Endothelial cell (in vitro differentiated cells): ENCODE data around the gene PHC2. TPM values are rescaled to one million over a fixed set of nuclear protein-coding genes. Genes with fewer than 3 reads are reported as not detected.

ENCODE experiments used
- DNase-seq: peaks from one replicate; pipeline ENCODE4 v3.0.0; 2021; ENCODE audit warnings: low spot score
- H3K27ac Mint-ChIP-seq: one replicate; pipeline ENCODE4 v1.8.0; 2021; ENCODE audit warnings: mixed read lengths, inconsistent platforms; ENCODE audit not compliant: unreplicated experiment
- H3K27me3 Mint-ChIP-seq: one replicate; pipeline ENCODE4 v1.8.0; 2021; ENCODE audit warnings: mild to moderate bottlenecking, moderate library complexity, mixed read lengths, inconsistent platforms; ENCODE audit not compliant: unreplicated experiment
- H3K36me3 Mint-ChIP-seq: one replicate; pipeline ENCODE4 v1.8.0; 2021; ENCODE audit warnings: mild to moderate bottlenecking, low read depth, mixed read lengths, inconsistent platforms; ENCODE audit not compliant: unreplicated experiment
- H3K4me1 Mint-ChIP-seq: one replicate; pipeline ENCODE4 v1.8.0; 2021; ENCODE audit warnings: mild to moderate bottlenecking, mixed read lengths, inconsistent platforms; ENCODE audit not compliant: unreplicated experiment
- H3K4me3 Mint-ChIP-seq: one replicate; pipeline ENCODE4 v1.8.0; 2021; ENCODE audit warnings: mild to moderate bottlenecking, mixed read lengths, inconsistent platforms; ENCODE audit not compliant: unreplicated experiment
- H3K9me3 Mint-ChIP-seq: one replicate; pipeline ENCODE4 v1.8.0; 2021; ENCODE audit warnings: mixed read lengths, inconsistent platforms; ENCODE audit not compliant: unreplicated experiment
- total RNA-seq: library from RNA; stranded (reverse); fragmentation: NEBNext Ultra II Directional; extraction: Animal tissue kit (Norgen Biotek cat#: 25700); gene quantifications from one replicate; pipeline ENCODE4 v1.2.1, GENCODE V29; 2021; ENCODE audit not compliant: unreplicated experiment
- TF ChIP-seq, protein P1 (sequence below): fragments of 200-600 bp; sonication (generic); IDR thresholded peaks from one replicate; pipeline ENCODE4 v1.5.0; 2021; ENCODE audit warnings: antibody characterized with exemption; ENCODE audit not compliant: unreplicated experiment

PHC2 gene
- total RNA-seq, 1 donor from 2014 or later: 177 TPM

DNA sequence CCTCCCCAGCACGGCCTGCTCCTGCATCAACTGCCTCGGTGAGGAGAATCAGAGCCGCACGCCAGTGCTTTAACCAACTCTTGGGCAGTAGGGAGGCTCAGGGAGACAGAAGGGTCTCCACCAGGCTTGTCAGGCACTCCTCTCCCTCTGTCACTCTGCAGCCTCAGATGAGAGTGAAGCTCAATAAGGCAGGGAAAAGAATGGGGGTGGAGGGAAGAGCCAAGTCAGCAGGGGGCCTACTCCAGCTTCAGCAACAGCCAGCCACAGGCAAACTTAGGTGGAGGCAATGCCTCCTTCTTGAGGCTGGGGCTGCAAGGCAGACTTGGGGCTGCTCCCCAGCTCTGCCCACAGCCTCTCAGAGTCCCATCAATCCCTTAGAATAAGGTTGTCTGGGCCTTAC, 58.2 kb downstream of the PHC2 start:
- Mint-ChIP-seq H3K4me1 (peaks cover 14% of the 10 kb centered on the region), H3K9me3 (no peaks in the 10 kb centered on the region), H3K27ac (no peak overlapping the region), H3K4me3 (no peak overlapping the region), H3K36me3 (peaks cover 26% of the 10 kb centered on the region), H3K27me3 (peaks cover 6% of the 10 kb centered on the region)
- TF ChIP-seq, protein P1, sequence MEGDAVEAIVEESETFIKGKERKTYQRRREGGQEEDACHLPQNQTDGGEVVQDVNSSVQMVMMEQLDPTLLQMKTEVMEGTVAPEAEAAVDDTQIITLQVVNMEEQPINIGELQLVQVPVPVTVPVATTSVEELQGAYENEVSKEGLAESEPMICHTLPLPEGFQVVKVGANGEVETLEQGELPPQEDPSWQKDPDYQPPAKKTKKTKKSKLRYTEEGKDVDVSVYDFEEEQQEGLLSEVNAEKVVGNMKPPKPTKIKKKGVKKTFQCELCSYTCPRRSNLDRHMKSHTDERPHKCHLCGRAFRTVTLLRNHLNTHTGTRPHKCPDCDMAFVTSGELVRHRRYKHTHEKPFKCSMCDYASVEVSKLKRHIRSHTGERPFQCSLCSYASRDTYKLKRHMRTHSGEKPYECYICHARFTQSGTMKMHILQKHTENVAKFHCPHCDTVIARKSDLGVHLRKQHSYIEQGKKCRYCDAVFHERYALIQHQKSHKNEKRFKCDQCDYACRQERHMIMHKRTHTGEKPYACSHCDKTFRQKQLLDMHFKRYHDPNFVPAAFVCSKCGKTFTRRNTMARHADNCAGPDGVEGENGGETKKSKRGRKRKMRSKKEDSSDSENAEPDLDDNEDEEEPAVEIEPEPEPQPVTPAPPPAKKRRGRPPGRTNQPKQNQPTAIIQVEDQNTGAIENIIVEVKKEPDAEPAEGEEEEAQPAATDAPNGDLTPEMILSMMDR: no peak
- no peak for DNase-seq

DNA sequence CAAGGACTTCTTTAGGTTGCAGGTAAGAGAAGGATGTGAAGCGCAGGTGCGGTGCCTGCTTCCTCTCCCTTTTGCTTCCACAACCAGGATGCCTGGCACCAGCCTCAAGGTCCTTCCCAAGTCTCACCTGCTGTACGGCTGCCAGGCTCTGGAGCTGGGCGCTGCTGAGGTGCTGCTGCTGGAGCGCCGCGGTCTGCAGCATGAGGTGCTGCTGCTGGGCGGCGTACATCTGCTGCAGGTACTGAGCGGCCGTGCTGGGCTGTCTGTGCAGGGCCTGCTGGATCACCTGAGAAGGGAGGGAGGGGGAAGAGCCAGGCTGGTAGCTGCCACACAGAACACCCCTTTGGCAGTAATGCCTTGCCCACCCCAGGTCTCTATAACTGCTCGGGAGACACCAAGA, 58.7 kb downstream of the PHC2 start:
- Mint-ChIP-seq H3K4me1 (peaks cover 19% of the 10 kb centered on the region), H3K27me3 (peaks cover 7% of the 10 kb centered on the region), H3K4me3 (no peak overlapping the region), H3K36me3 (peaks cover 29% of the 10 kb centered on the region), H3K9me3 (no peaks in the 10 kb centered on the region), H3K27ac (no peak overlapping the region)
- no peak for DNase-seq
- TF ChIP-seq, protein P1: no peak

DNA sequence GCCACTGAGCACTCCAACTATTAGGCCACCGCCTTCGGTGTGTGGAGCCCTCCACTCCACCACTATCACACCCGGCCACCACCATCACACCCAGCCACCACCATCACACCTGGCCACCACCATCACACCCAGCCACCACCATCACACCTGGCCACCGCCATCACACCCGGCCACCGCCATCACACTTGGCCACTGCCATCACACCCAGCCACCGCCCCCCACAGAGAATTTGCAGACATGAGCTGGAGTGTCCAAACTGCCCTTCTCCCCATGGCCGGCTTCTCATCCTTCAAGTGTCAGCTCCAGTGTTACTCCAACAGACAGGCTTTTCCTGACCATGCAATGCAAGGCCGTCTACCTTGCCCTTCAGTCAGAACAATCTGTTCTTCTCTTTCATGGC, 59.6 kb downstream of the PHC2 start:
- H3K9me3 Mint-ChIP-seq: no peaks in the 10 kb centered on the region

DNA sequence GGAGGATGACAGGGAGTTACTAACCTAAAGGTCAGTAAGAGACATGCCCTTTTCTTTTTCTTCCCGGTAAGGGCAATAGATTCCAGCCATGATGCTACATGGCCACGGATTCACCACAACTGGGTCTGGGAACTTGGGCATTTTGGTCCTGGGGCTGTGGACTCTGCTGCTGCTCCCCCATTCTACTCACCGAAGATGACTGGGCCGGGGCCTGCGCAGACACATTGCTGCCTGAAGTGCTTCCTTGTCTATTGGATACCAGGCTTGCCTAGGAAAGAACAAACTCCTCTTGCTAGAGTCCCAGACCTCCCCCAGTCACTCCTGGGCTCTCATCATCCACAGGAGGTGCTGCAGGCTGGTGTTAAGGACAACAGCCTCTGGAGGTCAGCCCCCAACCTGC, 60.1 kb downstream of the PHC2 start:
- DNase-seq: no peak
- Mint-ChIP-seq H3K27ac (no peak overlapping the region), H3K4me1 (peaks cover 27% of the 10 kb centered on the region), H3K36me3 (peaks cover 34% of the 10 kb centered on the region), H3K9me3 (no peaks in the 10 kb centered on the region), H3K4me3 (no peak overlapping the region), H3K27me3 (peaks cover 7% of the 10 kb centered on the region)
- TF ChIP-seq, protein P1: no peak

More for the DNA sequence above, 59.6 kb downstream of the PHC2 start:
- TF ChIP-seq, protein P1: no peak
- peaks cover 23% of the 10 kb centered on the region for H3K4me1 Mint-ChIP-seq
- H3K27me3 Mint-ChIP-seq: peaks cover 7% of the 10 kb centered on the region
- H3K27ac Mint-ChIP-seq: no peak overlapping the region
- peak overlapping the region; percentile 65 for H3K4me3 Mint-ChIP-seq
- DNase-seq: no peak
- H3K36me3 Mint-ChIP-seq: peaks cover 34% of the 10 kb centered on the region

DNA sequence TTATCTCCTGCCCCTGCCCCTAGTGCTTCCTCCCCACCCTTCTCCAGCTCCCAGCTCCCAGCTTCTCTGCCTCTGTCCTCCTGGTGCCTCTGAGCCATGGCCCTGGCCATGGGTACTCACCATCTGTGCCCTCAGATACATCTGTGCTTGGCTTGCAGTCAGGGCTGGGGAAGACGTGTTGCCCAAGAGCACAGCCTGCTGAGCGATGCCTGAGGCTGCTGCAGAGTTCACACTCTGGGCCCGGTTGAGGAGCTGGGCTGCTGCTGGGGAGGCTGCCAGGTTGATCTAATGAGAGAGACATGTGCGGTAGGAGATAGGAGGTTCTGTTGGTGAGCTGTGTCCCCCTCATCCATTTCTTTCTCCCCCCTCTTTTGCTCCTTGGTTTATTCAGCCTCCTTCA, 60.6 kb downstream of the PHC2 start:
- no peaks in the 10 kb centered on the region for H3K9me3 Mint-ChIP-seq
- DNase-seq: no peak
- peaks cover 34% of the 10 kb centered on the region for H3K36me3 Mint-ChIP-seq
- H3K4me1 Mint-ChIP-seq: peaks cover 32% of the 10 kb centered on the region
- TF ChIP-seq, protein P1: no peak
- H3K4me3 Mint-ChIP-seq: no peak overlapping the region
- peaks cover 7% of the 10 kb centered on the region for H3K27me3 Mint-ChIP-seq
- no peak overlapping the region for H3K27ac Mint-ChIP-seq
